HEK293T (cell line): ENCODE measurements around the gene LST1.

Source experiments
- ARNT ChIP-seq: fragments of 450-650 bp; IDR thresholded peaks from 2 replicates; pipeline ENCODE4 v1.6.1; 2017; ENCODE audit warnings: mild to moderate bottlenecking
- BHLHE40 ChIP-seq: fragments of 450-650 bp; IDR thresholded peaks from 2 replicates; pipeline ENCODE4 v1.6.1; 2016; ENCODE audit warnings: mild to moderate bottlenecking, moderate library complexity, borderline replicate concordance
- CTBP1 ChIP-seq: fragments of 450-650 bp; IDR thresholded peaks from 2 replicates; pipeline ENCODE4 v1.6.1; 2016; ENCODE audit warnings: borderline replicate concordance
- ELF4 ChIP-seq: fragments of 450-650 bp; IDR thresholded peaks from 2 replicates; pipeline ENCODE4 v1.6.1; 2017; ENCODE audit warnings: antibody characterized with exemption
- FOXA1 ChIP-seq: fragments of 450-650 bp; IDR thresholded peaks from 2 replicates; pipeline ENCODE4 v1.6.1; 2016; ENCODE audit warnings: mild to moderate bottlenecking
- FOXK2 ChIP-seq: fragments of 450-650 bp; IDR thresholded peaks from 2 replicates; pipeline ENCODE4 v1.6.1; 2016; ENCODE audit warnings: mild to moderate bottlenecking
- FOXM1 ChIP-seq: fragments of 450-650 bp; IDR thresholded peaks from 2 replicates; pipeline ENCODE4 v1.6.1; 2017; ENCODE audit warnings: mild to moderate bottlenecking, borderline replicate concordance
- HDGF ChIP-seq: fragments of 450-650 bp; IDR thresholded peaks from 2 replicates; pipeline ENCODE4 v1.6.1; 2017; ENCODE audit warnings: antibody characterized with exemption, borderline replicate concordance
- LEF1 ChIP-seq: fragments of 450-650 bp; IDR thresholded peaks from 2 replicates; pipeline ENCODE4 v1.6.1; 2017; ENCODE audit warnings: mild to moderate bottlenecking, borderline replicate concordance
- NFRKB ChIP-seq: fragments of 450-650 bp; IDR thresholded peaks from 2 replicates; pipeline ENCODE4 v1.6.1; 2016; ENCODE audit warnings: mild to moderate bottlenecking, moderate library complexity
- SP1 ChIP-seq: fragments of 450-650 bp; IDR thresholded peaks from 2 replicates; pipeline ENCODE4 v1.6.1; 2017
- SUZ12 ChIP-seq: fragments of 450-650 bp; IDR thresholded peaks from 2 replicates; pipeline ENCODE4 v1.6.1; 2016; ENCODE audit warnings: mild to moderate bottlenecking
- TARDBP ChIP-seq: fragments of 450-650 bp; IDR thresholded peaks from 2 replicates; pipeline ENCODE4 v1.6.1; 2016
- ZNF384 ChIP-seq: fragments of 450-650 bp; IDR thresholded peaks from 2 replicates; pipeline ENCODE4 v1.6.1; 2016

DNA sequence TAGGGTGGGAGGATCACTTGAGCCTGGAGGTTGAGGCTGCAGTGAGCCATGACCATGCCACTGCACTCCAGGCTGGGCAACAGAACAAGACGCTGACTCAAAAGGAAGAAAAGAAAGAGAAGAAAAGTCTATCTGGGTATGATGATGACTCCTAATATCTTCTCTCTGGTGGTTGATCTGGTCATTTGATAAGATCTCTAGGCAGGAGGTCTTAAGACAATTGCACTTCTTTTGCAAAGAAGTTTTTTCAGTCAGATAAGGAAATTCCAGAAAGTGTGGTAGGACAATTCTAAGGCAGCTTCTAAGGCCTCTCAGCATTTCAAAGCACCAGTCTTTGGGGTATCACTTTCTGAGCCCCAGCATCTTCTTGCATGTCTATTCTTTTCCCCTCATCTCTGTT, 21.2 kb downstream of the LST1 start:
- TF ChIP-seq ELF4 (no peak), BHLHE40 (no peak), ZNF384 (no peak), SUZ12 (no peak), TARDBP (no peak), FOXM1 (no peak), FOXK2 (no peak), HDGF (no peak), SP1 (no peak), NFRKB (no peak), ARNT (no peak), FOXA1 (no peak), CTBP1 (no peak), LEF1 (no peak)
